ENCODE results near the gene CANX.

GRCh38 chr5:179777456-179777855 lies 78.7 kb downstream of the CANX start:
- TF ChIP-seq EZH2 (IDR thresholded peaks at IDR 0.05; ENCODE audit: insufficient read depth, poor library complexity, severe bottlenecking) (no peak), EZH2phosphoT487 (IDR thresholded peaks at IDR 0.05; ENCODE audit: insufficient read depth, low read depth) (no peak)

All from GM23248 (cell line).